Measurements from ENCODE around the gene HSD17B1.

GRCh38 chr17:42553866-42554249 lies 1.1 kb downstream of the HSD17B1 start:
- TF ChIP-seq CTCF (conservative IDR thresholded peaks at IDR 0.05; ENCODE audit: low read length) (no peak; the same call in 1 of the 2 replicates), EZH2phosphoT487 (IDR thresholded peaks at IDR 0.05; ENCODE audit: borderline replicate concordance) (no peak)
